Breast epithelium (tissue), 4 donors: ENCODE results near the gene ALK. TPM values are rescaled to one million over a fixed set of nuclear protein-coding genes. Genes with fewer than 3 reads are reported as not detected.

ENCODE experiments used
- DNase-seq, 2 donors: peaks; one replicate each; pipeline ENCODE4 v3.0.0-alpha.2; 2019; ENCODE audit warnings: low spot score in 2 of 2
- H3K27ac ChIP-seq, 2 donors: fragments of 200-600 bp; sonication (generic) in 1 of 2; one replicate each; pipeline ENCODE4 v1.5.1; 2016 to 2019; ENCODE audit warnings: mild to moderate bottlenecking in 1 of 2
- H3K27me3 ChIP-seq, 2 donors: fragments of 200-600 bp; sonication (generic) in 1 of 2; one replicate each; pipeline versions ENCODE4 v1.5.1 to v1.6.0; 2017 to 2019; ENCODE audit warnings: control low read depth in 1 of 2, mild to moderate bottlenecking in 1 of 2
- H3K36me3 ChIP-seq: fragments of 200-600 bp; one replicate; pipeline ENCODE4 v1.5.1; 2019
- H3K4me1 ChIP-seq, 2 donors: fragments of 200-600 bp; sonication (generic); one replicate each; pipeline ENCODE4 v1.5.1; 2016 to 2019; ENCODE audit warnings: control low read depth in 1 of 2
- H3K4me3 ChIP-seq, 3 donors: fragments of 200-600 bp; sonication (generic); 1 replicate in 2 of 3; 2 replicates in 1 of 3; pipeline ENCODE4 v1.5.1; 2016 to 2019; ENCODE audit warnings: mild to moderate bottlenecking in 3 of 3, moderate library complexity in 2 of 3
- H3K9me3 ChIP-seq, 2 donors: fragments of 200-600 bp; sonication (generic) in 1 of 2; one replicate each; pipeline ENCODE4 v1.5.1; 2016 to 2019; ENCODE audit warnings: control low read depth in 1 of 2
- POLR2A ChIP-seq: fragments of 450-650 bp; IDR thresholded peaks from one replicate; pipeline ENCODE4 v1.6.1; 2016; ENCODE audit warnings: antibody characterized with exemption, mild to moderate bottlenecking, moderate library complexity
- POLR2AphosphoS5 ChIP-seq, 3 donors: sonication (generic); formaldehyde crosslinking; IDR thresholded peaks; one replicate each; pipeline ENCODE4 v1.6.1; 2017; ENCODE audit warnings: antibody characterized with exemption in 3 of 3
- intact Hi-C: fragments of 100-400 bp; cut with DNase I; formaldehyde crosslinking; loops from one replicate; pipeline ENCODE4 v1.15.1; 2023; ENCODE audit warnings: low total_unique reads
- total RNA-seq, 3 donors: library from RNA; depleted of rRNA; stranded (reverse); fragments of >200 nt; gene quantifications; one replicate each; pipeline ENCODE4 v1.1.0, GENCODE V29; 2016
- TF ChIP-seq, protein P1 (sequence below), 3 donors: fragments of 450-650 bp; IDR thresholded peaks; one replicate each; pipeline ENCODE4 v1.5.1; 2016 to 2017; ENCODE audit warnings: antibody characterized with exemption in 3 of 3, mild to moderate bottlenecking in 3 of 3, moderate library complexity in 3 of 3

ALK gene
- total RNA-seq, 3 donors from 2014 or later = 0.33 to 5.6 (median 0.64) TPM

DNA sequence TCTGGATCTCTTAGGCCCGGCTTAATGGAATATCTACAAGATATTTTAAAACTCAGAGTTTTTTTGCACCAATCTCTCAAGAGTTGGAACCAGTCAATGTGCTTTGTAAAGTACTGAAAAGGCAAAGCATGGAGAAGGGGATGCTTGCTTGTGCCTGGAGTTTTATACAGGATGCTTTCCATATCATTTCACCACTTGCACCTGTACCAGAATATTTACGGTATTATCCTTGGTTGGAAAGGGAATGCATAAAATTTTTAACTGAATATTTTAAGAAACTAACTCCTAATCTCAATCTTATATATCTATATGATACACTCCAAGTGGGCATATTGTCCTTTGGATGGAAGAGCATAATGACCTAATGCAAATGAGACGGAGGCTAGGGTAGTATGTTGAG, 487.5 kb downstream of the ALK start:
- no peak overlapping the region for H3K4me3 ChIP-seq
- H3K27me3 ChIP-seq = no peaks in the 10 kb centered on the region
- DNase-seq = no peak
- intact Hi-C loops = no loop called here
- H3K9me3 ChIP-seq = no peaks in the 10 kb centered on the region
- TF ChIP-seq POLR2A (no peak), POLR2AphosphoS5 (IDR thresholded peaks at IDR 0.05) (no peak)
- TF ChIP-seq, protein P1, sequence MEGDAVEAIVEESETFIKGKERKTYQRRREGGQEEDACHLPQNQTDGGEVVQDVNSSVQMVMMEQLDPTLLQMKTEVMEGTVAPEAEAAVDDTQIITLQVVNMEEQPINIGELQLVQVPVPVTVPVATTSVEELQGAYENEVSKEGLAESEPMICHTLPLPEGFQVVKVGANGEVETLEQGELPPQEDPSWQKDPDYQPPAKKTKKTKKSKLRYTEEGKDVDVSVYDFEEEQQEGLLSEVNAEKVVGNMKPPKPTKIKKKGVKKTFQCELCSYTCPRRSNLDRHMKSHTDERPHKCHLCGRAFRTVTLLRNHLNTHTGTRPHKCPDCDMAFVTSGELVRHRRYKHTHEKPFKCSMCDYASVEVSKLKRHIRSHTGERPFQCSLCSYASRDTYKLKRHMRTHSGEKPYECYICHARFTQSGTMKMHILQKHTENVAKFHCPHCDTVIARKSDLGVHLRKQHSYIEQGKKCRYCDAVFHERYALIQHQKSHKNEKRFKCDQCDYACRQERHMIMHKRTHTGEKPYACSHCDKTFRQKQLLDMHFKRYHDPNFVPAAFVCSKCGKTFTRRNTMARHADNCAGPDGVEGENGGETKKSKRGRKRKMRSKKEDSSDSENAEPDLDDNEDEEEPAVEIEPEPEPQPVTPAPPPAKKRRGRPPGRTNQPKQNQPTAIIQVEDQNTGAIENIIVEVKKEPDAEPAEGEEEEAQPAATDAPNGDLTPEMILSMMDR (IDR thresholded peaks at IDR 0.05) = no peak
- H3K36me3 ChIP-seq = no peaks in the 10 kb centered on the region
- H3K4me1 ChIP-seq = no peaks in the 10 kb centered on the region
- H3K27ac ChIP-seq = no peak overlapping the region

DNA sequence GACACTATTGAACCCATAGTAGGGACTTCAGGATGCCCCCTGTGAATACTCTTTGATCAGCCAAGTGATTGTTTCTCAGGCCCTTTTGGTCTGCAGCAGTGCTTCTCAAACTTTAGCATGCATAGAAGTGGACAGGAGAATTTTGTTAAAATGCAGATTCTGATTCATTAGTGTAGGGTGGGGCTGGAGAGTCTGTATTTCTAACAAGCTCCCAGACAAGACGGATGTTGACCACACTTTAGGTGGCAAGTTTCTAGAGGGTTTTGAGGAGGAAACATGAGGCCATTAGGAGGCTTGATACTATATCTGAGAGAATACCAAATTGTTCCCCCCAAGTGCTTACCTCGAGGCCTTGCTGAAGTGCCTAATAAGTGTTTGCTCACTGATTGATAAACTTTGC, 488.3 kb downstream of the ALK start:
- Histone ChIP-seq H3K4me1 (no peaks in the 10 kb centered on the region), H3K36me3 (no peaks in the 10 kb centered on the region), H3K27ac (no peak overlapping the region), H3K9me3 (no peaks in the 10 kb centered on the region), H3K4me3 (no peak overlapping the region), H3K27me3 (no peaks in the 10 kb centered on the region)
- intact Hi-C loops = no loop called here
- TF ChIP-seq, protein P1 (IDR thresholded peaks at IDR 0.05) = no peak
- TF ChIP-seq POLR2AphosphoS5 (IDR thresholded peaks at IDR 0.05) (no peak), POLR2A (no peak)
- DNase-seq = no peak

DNA sequence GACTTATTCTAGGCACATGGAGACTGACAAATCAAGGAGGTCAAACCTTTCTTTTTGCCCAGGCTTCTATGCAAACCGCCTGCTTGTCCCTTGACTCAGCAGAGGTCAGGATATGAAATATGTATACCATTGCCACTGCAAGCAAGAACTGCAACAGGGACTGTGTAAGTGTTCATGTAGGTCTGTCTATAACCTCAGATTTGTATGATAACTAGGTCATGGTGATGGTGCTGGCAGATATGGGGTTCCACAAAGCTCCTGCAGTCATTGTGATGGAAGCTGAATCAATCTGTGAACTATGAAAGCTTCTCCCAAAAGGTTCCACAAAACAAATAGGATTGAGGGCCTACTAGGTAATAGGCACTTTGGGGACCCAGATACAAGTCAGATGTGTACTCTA, 489.9 kb downstream of the ALK start:
- H3K36me3 ChIP-seq = no peaks in the 10 kb centered on the region
- TF ChIP-seq POLR2A (no peak), POLR2AphosphoS5 (IDR thresholded peaks at IDR 0.05) (no peak)
- TF ChIP-seq, protein P1 (IDR thresholded peaks at IDR 0.05) = no peak
- H3K9me3 ChIP-seq = no peaks in the 10 kb centered on the region
- intact Hi-C loops = no loop called here
- no peak for DNase-seq
- no peak overlapping the region for H3K27ac ChIP-seq
- no peaks in the 10 kb centered on the region for H3K27me3 ChIP-seq
- no peaks in the 10 kb centered on the region for H3K4me1 ChIP-seq
- no peak overlapping the region for H3K4me3 ChIP-seq

DNA sequence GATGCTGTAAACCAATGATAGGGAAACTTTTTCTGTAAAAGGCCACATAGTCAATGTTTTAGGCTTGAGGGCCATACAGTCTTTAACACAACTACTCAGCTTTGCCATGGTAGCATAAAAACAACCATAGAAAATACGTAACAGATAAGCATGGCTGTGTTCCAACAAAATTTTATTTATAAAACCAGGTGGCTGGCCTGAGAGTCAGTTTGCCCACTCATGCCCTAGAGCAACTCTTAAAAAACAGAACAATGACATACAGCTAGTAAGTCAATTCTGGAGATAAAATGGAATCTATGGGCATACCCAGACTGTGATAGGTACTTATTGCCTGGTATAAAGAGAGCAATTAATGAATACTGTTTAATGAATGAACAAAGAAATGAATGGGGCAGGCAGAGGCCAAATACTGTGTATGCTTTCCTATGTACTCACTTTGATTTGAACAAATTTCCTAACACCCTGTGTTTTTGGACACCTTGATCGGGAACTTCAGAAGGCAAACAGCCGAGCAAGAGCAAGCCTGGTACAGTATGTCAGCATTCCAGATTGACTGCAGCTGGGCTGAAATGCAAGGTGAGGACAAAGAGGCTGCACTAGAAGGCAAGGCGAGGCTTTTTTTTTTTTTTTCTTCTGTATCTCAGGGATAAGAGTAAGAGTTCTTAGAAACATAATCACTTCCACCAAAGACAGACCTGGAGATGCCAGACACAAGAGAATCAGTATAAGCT, 490.8 kb downstream of the ALK start:
- Histone ChIP-seq H3K27me3 (no peaks in the 10 kb centered on the region), H3K36me3 (no peaks in the 10 kb centered on the region), H3K27ac (no peak overlapping the region), H3K4me3 (no peak overlapping the region), H3K4me1 (no peaks in the 10 kb centered on the region), H3K9me3 (no peaks in the 10 kb centered on the region)
- intact Hi-C loops = no loop called here
- no peak for DNase-seq
- TF ChIP-seq POLR2AphosphoS5 (IDR thresholded peaks at IDR 0.05) = no peak

DNA sequence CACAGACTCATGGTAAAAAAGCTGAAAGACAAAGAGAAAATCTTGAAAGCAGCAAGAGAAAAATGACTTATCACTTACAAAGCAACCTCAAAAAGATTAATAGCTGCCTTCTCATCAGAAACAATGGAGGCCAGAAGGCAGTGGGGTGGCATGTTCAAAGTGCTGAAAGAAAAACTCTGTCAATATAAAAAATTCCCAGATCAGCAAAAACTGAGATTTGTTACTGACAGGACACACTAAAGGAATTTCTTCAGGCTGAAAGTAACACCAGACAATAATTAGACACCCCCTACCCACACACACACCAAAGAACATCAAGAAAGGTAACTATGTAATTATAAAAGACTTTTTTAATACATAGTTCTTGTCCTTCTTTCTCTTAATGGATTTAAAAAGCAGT, 495.0 kb downstream of the ALK start:
- intact Hi-C loops = no loop called here
- TF ChIP-seq POLR2A = no peak
- no peak for TF ChIP-seq POLR2AphosphoS5 (IDR thresholded peaks at IDR 0.05)
- TF ChIP-seq, protein P1 (IDR thresholded peaks at IDR 0.05) = no peak
- no peaks in the 10 kb centered on the region for H3K9me3 ChIP-seq
- H3K4me1 ChIP-seq = no peaks in the 10 kb centered on the region
- no peak for DNase-seq
- H3K36me3 ChIP-seq = no peaks in the 10 kb centered on the region
- H3K27ac ChIP-seq = no peak overlapping the region
- H3K4me3 ChIP-seq = no peak overlapping the region
- no peaks in the 10 kb centered on the region for H3K27me3 ChIP-seq
